Neural progenitor cell (in vitro differentiated cells): Measurements from ENCODE around the gene TMEM175. TPM values are rescaled to one million over a fixed set of nuclear protein-coding genes. Genes with fewer than 3 reads are reported as not detected.
A peak's percentile ranks its signal among the peaks of the same experiment; 100 is the strongest.

ENCODE experiments used
- DNase-seq: peaks from one replicate; pipeline ENCODE4 v3.0.0-alpha.2; 2016; ENCODE audit warnings: low spot score
- H2AFZ ChIP-seq: fragments of 200-600 bp; sonication (generic); replicated peaks from 2 replicates; pipeline ENCODE4 v1.6.1; 2016; ENCODE audit warnings: antibody characterized with exemption
- H3F3A ChIP-seq: fragments of 200-600 bp; sonication (generic); 2 replicates; pipeline ENCODE4 v1.6.1; 2016; ENCODE audit warnings: antibody characterized with exemption, low read depth
- H3K27ac ChIP-seq: fragments of 200-600 bp; sonication (generic); 2 replicates; pipeline ENCODE4 v1.5.1; 2016; ENCODE audit warnings: mild to moderate bottlenecking
- H3K27me3 ChIP-seq: fragments of 200-600 bp; sonication (generic); 2 replicates; pipeline ENCODE4 v1.6.1; 2016; ENCODE audit warnings: mild to moderate bottlenecking, moderate library complexity
- H3K36me3 ChIP-seq: fragments of 200-600 bp; sonication (generic); 2 replicates; pipeline ENCODE4 v1.5.1; 2016
- H3K4me1 ChIP-seq: fragments of 200-600 bp; sonication (generic); 2 replicates; pipeline ENCODE4 v1.6.1; 2016; ENCODE audit warnings: mixed run types
- H3K4me2 ChIP-seq: fragments of 200-600 bp; sonication (generic); 2 replicates; pipeline ENCODE4 v1.6.1; 2016
- H3K4me3 ChIP-seq: fragments of 200-600 bp; sonication (generic); 2 replicates; pipeline ENCODE4 v1.5.1; 2016
- H3K79me2 ChIP-seq: fragments of 200-600 bp; sonication (generic); 2 replicates; pipeline ENCODE4 v1.6.1; 2016; ENCODE audit warnings: low read depth
- H3K9ac ChIP-seq: fragments of 200-600 bp; sonication (generic); 2 replicates; pipeline ENCODE4 v1.6.1; 2016
- H3K9me3 ChIP-seq: fragments of 200-600 bp; sonication (generic); 2 replicates; pipeline ENCODE4 v1.5.1; 2016; ENCODE audit warnings: low read depth
- H4K20me1 ChIP-seq: fragments of 200-600 bp; sonication (generic); 2 replicates; pipeline ENCODE4 v1.6.1; 2016; ENCODE audit warnings: low read depth
- H3K27ac Mint-ChIP-seq: 3 replicates; pipeline ENCODE4 v1.8.0; 2021; ENCODE audit warnings: mixed read lengths
- H3K27me3 Mint-ChIP-seq: 2 replicates; pipeline ENCODE4 v1.8.0; 2022; ENCODE audit warnings: low read depth, mild to moderate bottlenecking, inconsistent platforms, moderate library complexity, mixed read lengths; ENCODE audit not compliant: insufficient read depth
- H3K36me3 Mint-ChIP-seq: 3 replicates; pipeline ENCODE4 v1.8.0; 2021; ENCODE audit warnings: mixed read lengths
- H3K4me1 Mint-ChIP-seq: 3 replicates; pipeline ENCODE4 v1.8.0; 2021; ENCODE audit warnings: mixed read lengths
- H3K4me3 Mint-ChIP-seq: 3 replicates; pipeline ENCODE4 v1.8.0; 2021; ENCODE audit warnings: mild to moderate bottlenecking, moderate library complexity, mixed read lengths
- H3K9me3 Mint-ChIP-seq: 3 replicates; pipeline ENCODE4 v1.8.0; 2020; ENCODE audit warnings: mixed read lengths
- CTCF ChIP-seq: fragments of 200-600 bp; sonication (generic); IDR thresholded peaks from 2 replicates; pipeline ENCODE4 v1.5.1; 2017; ENCODE audit warnings: antibody characterized with exemption, mild to moderate bottlenecking
- EZH2 ChIP-seq: fragments of 200-600 bp; sonication (generic); IDR thresholded peaks from 2 replicates; pipeline ENCODE4 v1.6.1; 2017; ENCODE audit warnings: antibody characterized with exemption, mild to moderate bottlenecking, moderate library complexity
- EZH2phosphoT487 ChIP-seq: fragments of 200-600 bp; sonication (generic); IDR thresholded peaks from 2 replicates; pipeline ENCODE4 v1.6.1; 2017; ENCODE audit warnings: antibody characterized with exemption
- total RNA-seq: library from RNA; depleted of rRNA; stranded (reverse); fragments of >200 nt; gene quantifications from 2 replicates; pipeline ENCODE4 v1.2.3, GENCODE V29; 2015; ENCODE audit warnings: low replicate concordance

The TMEM175 gene
- total RNA-seq, 1 donor from 2014 or later, result 4.4 TPM

DNA sequence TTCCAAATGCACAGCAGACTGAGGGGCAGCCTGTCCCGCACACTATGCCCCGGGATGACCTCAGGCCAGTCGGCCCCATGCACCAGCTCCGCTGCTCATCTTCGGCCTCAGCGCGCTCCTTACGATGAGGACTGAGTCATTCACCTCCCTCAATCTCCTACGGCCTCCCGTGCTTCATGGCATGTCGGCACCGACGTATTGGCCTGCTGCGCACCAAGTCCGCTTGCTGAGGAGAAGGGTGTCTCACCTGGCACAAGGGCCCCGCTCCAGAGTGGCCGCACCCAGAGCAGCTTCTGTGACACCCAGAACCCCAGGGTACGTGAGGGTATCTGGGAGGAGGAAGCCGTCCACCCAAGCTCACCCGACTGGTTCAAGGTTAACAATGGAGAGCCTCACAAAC lies 35.6 kb upstream of the TMEM175 start:
- no peaks in the 10 kb centered on the region for H3F3A ChIP-seq
- H3K27ac Mint-ChIP-seq, result no peak overlapping the region
- H3K36me3 Mint-ChIP-seq, result peaks cover 8% of the 10 kb centered on the region
- no peaks in the 10 kb centered on the region for H3K79me2 ChIP-seq
- H2AFZ ChIP-seq, result no peak overlapping the region
- no peak overlapping the region for H3K27ac ChIP-seq
- H3K27me3 Mint-ChIP-seq, result peaks cover 3% of the 10 kb centered on the region
- no peaks in the 10 kb centered on the region for H3K9me3 ChIP-seq
- no peak overlapping the region for H3K4me2 ChIP-seq
- H3K4me1 ChIP-seq, result no peaks in the 10 kb centered on the region
- H3K9me3 Mint-ChIP-seq, result no peaks in the 10 kb centered on the region
- no peak overlapping the region for H3K4me3 ChIP-seq
- TF ChIP-seq EZH2, result no peak
- no peak for DNase-seq
- H3K9ac ChIP-seq, result no peak overlapping the region
- H3K27me3 ChIP-seq, result no peaks in the 10 kb centered on the region
- no peak overlapping the region for H3K4me3 Mint-ChIP-seq
- no peaks in the 10 kb centered on the region for H3K4me1 Mint-ChIP-seq
- H4K20me1 ChIP-seq, result no peaks in the 10 kb centered on the region
- no peaks in the 10 kb centered on the region for H3K36me3 ChIP-seq

DNA sequence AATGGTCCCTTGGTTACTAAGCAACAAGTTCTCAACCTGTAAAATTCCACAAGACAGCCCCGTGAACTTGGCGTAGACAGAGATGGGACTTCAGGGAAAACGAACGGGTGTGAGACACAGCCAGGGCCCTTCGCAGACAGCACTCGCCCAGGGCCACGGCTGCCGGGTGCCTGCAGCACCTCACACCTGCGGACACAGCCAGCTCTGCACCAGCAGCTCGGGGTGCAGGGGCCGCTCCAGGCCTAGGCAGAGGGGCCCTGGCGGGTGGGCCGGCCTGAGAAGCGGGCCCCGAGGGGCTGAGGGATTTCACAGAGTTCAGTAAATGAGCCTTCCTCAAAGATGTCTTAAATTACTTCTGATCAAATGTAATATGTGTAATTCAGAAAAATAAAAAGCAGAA lies 34.1 kb upstream of the TMEM175 start:
- H3K27me3 Mint-ChIP-seq, result peaks cover 3% of the 10 kb centered on the region
- DNase-seq, result no peak
- H3K4me3 Mint-ChIP-seq, result no peak overlapping the region
- H3K4me3 ChIP-seq, result no peak overlapping the region
- no peaks in the 10 kb centered on the region for H4K20me1 ChIP-seq
- no peaks in the 10 kb centered on the region for H3K27me3 ChIP-seq
- peaks cover 13% of the 10 kb centered on the region for H3K36me3 Mint-ChIP-seq
- TF ChIP-seq EZH2 (no peak), CTCF (no peak), EZH2phosphoT487 (no peak)
- H3K4me2 ChIP-seq, result no peak overlapping the region
- no peak overlapping the region for H3K27ac Mint-ChIP-seq
- H3K9me3 Mint-ChIP-seq, result no peaks in the 10 kb centered on the region
- H3K9ac ChIP-seq, result no peak overlapping the region
- no peak overlapping the region for H2AFZ ChIP-seq
- H3K27ac ChIP-seq, result no peak overlapping the region
- no peaks in the 10 kb centered on the region for H3K79me2 ChIP-seq
- H3K9me3 ChIP-seq, result no peaks in the 10 kb centered on the region
- H3K4me1 ChIP-seq, result no peaks in the 10 kb centered on the region
- H3K4me1 Mint-ChIP-seq, result no peaks in the 10 kb centered on the region
- no peaks in the 10 kb centered on the region for H3K36me3 ChIP-seq
- H3F3A ChIP-seq, result no peaks in the 10 kb centered on the region

DNA sequence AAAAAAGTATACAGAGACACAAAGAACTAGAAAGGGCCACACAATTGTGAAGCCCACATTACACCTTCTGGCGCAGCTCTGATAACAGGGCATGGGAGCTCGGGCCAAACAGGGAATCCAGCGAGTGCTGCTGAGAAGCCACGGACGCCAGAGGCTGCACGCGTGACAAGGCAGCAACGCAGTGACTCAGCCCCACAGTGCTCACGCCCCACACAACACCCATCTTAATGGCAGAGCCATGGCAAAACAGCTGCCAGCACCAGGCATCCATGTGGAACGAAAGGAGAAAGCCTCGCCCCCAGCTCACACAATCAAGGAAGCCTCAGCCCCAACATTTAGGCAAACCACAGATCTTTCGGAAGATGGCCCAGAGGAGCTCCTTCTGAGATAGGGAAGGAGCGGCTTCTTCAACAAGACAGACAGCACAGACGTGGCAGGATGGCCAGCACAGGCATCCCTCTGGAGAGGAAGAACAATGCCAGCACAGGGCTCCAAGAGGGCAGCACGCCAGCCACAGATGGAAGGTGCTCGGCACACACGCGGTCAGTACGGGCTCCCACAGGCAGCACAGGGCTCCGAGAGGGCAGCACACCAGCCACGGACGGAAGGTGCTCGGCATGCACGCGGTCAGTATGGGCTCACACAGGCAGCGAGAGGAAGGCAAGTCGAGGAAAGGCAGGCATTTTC lies 33.2 kb upstream of the TMEM175 start:
- H3K4me1 ChIP-seq, result no peaks in the 10 kb centered on the region
- H3K36me3 ChIP-seq, result no peaks in the 10 kb centered on the region
- DNase-seq, result no peak
- Mint-ChIP-seq H3K4me1 (no peaks in the 10 kb centered on the region), H3K27ac (peak overlapping the region; percentile 4), H3K36me3 (peaks cover 13% of the 10 kb centered on the region), H3K9me3 (no peaks in the 10 kb centered on the region), H3K4me3 (no peak overlapping the region), H3K27me3 (peaks cover 3% of the 10 kb centered on the region)
- no peak overlapping the region for H3K27ac ChIP-seq
- no peak overlapping the region for H2AFZ ChIP-seq
- no peaks in the 10 kb centered on the region for H3K79me2 ChIP-seq
- H3K9me3 ChIP-seq, result no peaks in the 10 kb centered on the region
- H3F3A ChIP-seq, result no peaks in the 10 kb centered on the region
- H3K4me3 ChIP-seq, result no peak overlapping the region
- H3K27me3 ChIP-seq, result no peaks in the 10 kb centered on the region
- H3K4me2 ChIP-seq, result no peak overlapping the region
- no peak for TF ChIP-seq EZH2phosphoT487
- no peak for TF ChIP-seq CTCF
- no peak for TF ChIP-seq EZH2
- no peak overlapping the region for H3K9ac ChIP-seq
- no peaks in the 10 kb centered on the region for H4K20me1 ChIP-seq

- H3K4me1 ChIP-seq, result no peaks in the 10 kb centered on the region
- TF ChIP-seq CTCF (no peak), EZH2 (no peak), EZH2phosphoT487 (no peak)
- H4K20me1 ChIP-seq, result no peaks in the 10 kb centered on the region
Measured at GRCh38 chr4:899556-899906, 32.7 kb upstream of the TMEM175 start.

More at GRCh38 chr4:899556-899906, 32.7 kb upstream of the TMEM175 start:
- Histone ChIP-seq H3K4me3 (no peak overlapping the region), H3K27ac (no peak overlapping the region), H3K27me3 (no peaks in the 10 kb centered on the region), H3F3A (no peaks in the 10 kb centered on the region), H3K79me2 (no peaks in the 10 kb centered on the region), H3K9me3 (no peaks in the 10 kb centered on the region), H3K36me3 (no peaks in the 10 kb centered on the region), H2AFZ (no peak overlapping the region), H3K9ac (no peak overlapping the region), H3K4me2 (no peak overlapping the region)
- H3K9me3 Mint-ChIP-seq, result no peaks in the 10 kb centered on the region
- H3K4me1 Mint-ChIP-seq, result no peaks in the 10 kb centered on the region
- peaks cover 13% of the 10 kb centered on the region for H3K36me3 Mint-ChIP-seq
- DNase-seq, result no peak
- H3K27me3 Mint-ChIP-seq, result peaks cover 3% of the 10 kb centered on the region
- H3K4me3 Mint-ChIP-seq, result no peak overlapping the region
- H3K27ac Mint-ChIP-seq, result no peak overlapping the region
